SK-N-SH (cell line): ENCODE data around the gene GAB1.

Source experiments
- CHD2 ChIP-seq: fragments of 150-350 bp; IDR thresholded peaks from 2 replicates; pipeline ENCODE4 v1.6.1; 2018; ENCODE audit warnings: low read length; ENCODE audit not compliant: partially characterized antibody
- CTCF ChIP-seq: fragments of 200-600 bp; sonication (generic); IDR thresholded peaks from 2 replicates; pipeline ENCODE4 v1.6.1; 2017; ENCODE audit warnings: antibody characterized with exemption, mild to moderate bottlenecking, moderate library complexity
- EZH2phosphoT487 ChIP-seq: fragments of 200-600 bp; sonication (generic); IDR thresholded peaks from 2 replicates; pipeline ENCODE4 v1.6.1; 2017; ENCODE audit warnings: low read depth, mixed run types, mild to moderate bottlenecking, antibody characterized with exemption, moderate library complexity, borderline replicate concordance
- FOSL2 ChIP-seq: IDR thresholded peaks from 2 replicates; pipeline ENCODE4 v1.4.0; 2012; ENCODE audit warnings: low read depth, mild to moderate bottlenecking, moderate library complexity, borderline replicate concordance
- IRF3 ChIP-seq: fragments of 150-350 bp; IDR thresholded peaks from 2 replicates; pipeline ENCODE4 v1.6.1; 2016; ENCODE audit warnings: mild to moderate bottlenecking, low read depth, low read length
- JUND ChIP-seq: IDR thresholded peaks from 2 replicates; pipeline ENCODE4 v1.4.0; 2012
- MAX ChIP-seq: IDR thresholded peaks from 2 replicates; pipeline ENCODE4 v1.4.0; 2012; ENCODE audit warnings: low read depth
- MXI1 ChIP-seq: IDR thresholded peaks from 2 replicates; pipeline ENCODE4 v1.6.1; 2012; ENCODE audit warnings: mild to moderate bottlenecking, low read depth, low read length, improper control_type of control experiment
- POLR2AphosphoS5 ChIP-seq: IDR thresholded peaks from 2 replicates; pipeline ENCODE4 v1.6.1; 2012; ENCODE audit warnings: low read depth, low read length
- RAD21 ChIP-seq: IDR thresholded peaks from 2 replicates; pipeline ENCODE4 v1.6.1; 2012; ENCODE audit warnings: mild to moderate bottlenecking, low read length
- RFX5 ChIP-seq: IDR thresholded peaks from 2 replicates; pipeline ENCODE4 v1.6.1; 2012; ENCODE audit warnings: mild to moderate bottlenecking, improper control_type of control experiment, low read length
- TAF1 ChIP-seq: IDR thresholded peaks from 2 replicates; pipeline ENCODE4 v1.6.1; 2012; ENCODE audit warnings: low read depth, mild to moderate bottlenecking, low read length, moderate library complexity, borderline replicate concordance

- no peak for TF ChIP-seq CTCF
- no peak for TF ChIP-seq TAF1
- TF ChIP-seq RAD21, result no peak
- TF ChIP-seq POLR2AphosphoS5, result no peak
- TF ChIP-seq JUND, result no peak
- no peak for TF ChIP-seq EZH2phosphoT487
- no peak for TF ChIP-seq MXI1
- TF ChIP-seq RFX5, result no peak
- no peak for TF ChIP-seq IRF3
- TF ChIP-seq CHD2, result no peak
- TF ChIP-seq FOSL2, result no peak
- no peak for TF ChIP-seq MAX
Measured at GRCh38 chr4:143364063-143364462, 27.4 kb downstream of the GAB1 start.
